Endothelial cell (in vitro differentiated cells): ENCODE results near the gene TBKBP1. TPM values are rescaled to one million over a fixed set of nuclear protein-coding genes. Genes with fewer than 3 reads are reported as not detected.

Source experiments
- DNase-seq: peaks from one replicate; pipeline ENCODE4 v3.0.0; 2021; ENCODE audit warnings: low spot score
- H3K27ac Mint-ChIP-seq: one replicate; pipeline ENCODE4 v1.8.0; 2021; ENCODE audit warnings: mixed read lengths, inconsistent platforms; ENCODE audit not compliant: unreplicated experiment
- H3K27me3 Mint-ChIP-seq: one replicate; pipeline ENCODE4 v1.8.0; 2021; ENCODE audit warnings: mild to moderate bottlenecking, moderate library complexity, mixed read lengths, inconsistent platforms; ENCODE audit not compliant: unreplicated experiment
- H3K36me3 Mint-ChIP-seq: one replicate; pipeline ENCODE4 v1.8.0; 2021; ENCODE audit warnings: mild to moderate bottlenecking, low read depth, mixed read lengths, inconsistent platforms; ENCODE audit not compliant: unreplicated experiment
- H3K4me1 Mint-ChIP-seq: one replicate; pipeline ENCODE4 v1.8.0; 2021; ENCODE audit warnings: mild to moderate bottlenecking, mixed read lengths, inconsistent platforms; ENCODE audit not compliant: unreplicated experiment
- H3K4me3 Mint-ChIP-seq: one replicate; pipeline ENCODE4 v1.8.0; 2021; ENCODE audit warnings: mild to moderate bottlenecking, mixed read lengths, inconsistent platforms; ENCODE audit not compliant: unreplicated experiment
- H3K9me3 Mint-ChIP-seq: one replicate; pipeline ENCODE4 v1.8.0; 2021; ENCODE audit warnings: mixed read lengths, inconsistent platforms; ENCODE audit not compliant: unreplicated experiment
- CTCF ChIP-seq: fragments of 200-600 bp; sonication (generic); IDR thresholded peaks from one replicate; pipeline ENCODE4 v1.5.0; 2021; ENCODE audit warnings: antibody characterized with exemption; ENCODE audit not compliant: unreplicated experiment
- total RNA-seq: library from RNA; stranded (reverse); fragmentation: NEBNext Ultra II Directional; extraction: Animal tissue kit (Norgen Biotek cat#: 25700); gene quantifications from one replicate; pipeline ENCODE4 v1.2.1, GENCODE V29; 2021; ENCODE audit not compliant: unreplicated experiment

Gene TBKBP1
- total RNA-seq, 1 donor from 2014 or later = 31.4 TPM

GRCh38 chr17:47721725-47722124, 27.8 kb downstream of the TBKBP1 start:
- H3K4me1 Mint-ChIP-seq = peaks cover 26% of the 10 kb centered on the region
- no peak for TF ChIP-seq CTCF
- H3K27me3 Mint-ChIP-seq = peaks cover 19% of the 10 kb centered on the region
- no peak for DNase-seq
- peak overlapping the region; percentile 59 for H3K4me3 Mint-ChIP-seq
- H3K9me3 Mint-ChIP-seq = no peaks in the 10 kb centered on the region
- H3K36me3 Mint-ChIP-seq = no peaks in the 10 kb centered on the region
- H3K27ac Mint-ChIP-seq = no peak overlapping the region

- no peak overlapping the region for H3K4me3 Mint-ChIP-seq
- H3K36me3 Mint-ChIP-seq = no peaks in the 10 kb centered on the region
- no peak for DNase-seq
- H3K27me3 Mint-ChIP-seq = peaks cover 14% of the 10 kb centered on the region
- no peak overlapping the region for H3K27ac Mint-ChIP-seq
- TF ChIP-seq CTCF = no peak
- peaks cover 19% of the 10 kb centered on the region for H3K4me1 Mint-ChIP-seq
- H3K9me3 Mint-ChIP-seq = no peaks in the 10 kb centered on the region
Measured at GRCh38 chr17:47724705-47725104, 30.7 kb downstream of the TBKBP1 start.

- Mint-ChIP-seq H3K4me1 (peaks cover 19% of the 10 kb centered on the region), H3K36me3 (no peaks in the 10 kb centered on the region), H3K9me3 (no peaks in the 10 kb centered on the region), H3K4me3 (no peak overlapping the region), H3K27ac (no peak overlapping the region), H3K27me3 (peaks cover 13% of the 10 kb centered on the region)
- DNase-seq = no peak
- TF ChIP-seq CTCF = no peak
Measured at GRCh38 chr17:47725446-47726111, 31.6 kb downstream of the TBKBP1 start.

- Mint-ChIP-seq H3K4me1 (peaks cover 19% of the 10 kb centered on the region), H3K27ac (no peak overlapping the region), H3K9me3 (no peaks in the 10 kb centered on the region), H3K4me3 (peak overlapping the region; percentile 61), H3K36me3 (no peaks in the 10 kb centered on the region), H3K27me3 (peaks cover 16% of the 10 kb centered on the region)
- no peak for DNase-seq
- TF ChIP-seq CTCF = no peak
Measured at GRCh38 chr17:47726796-47727703, 33.1 kb downstream of the TBKBP1 start.

- H3K4me3 Mint-ChIP-seq = no peak overlapping the region
- no peaks in the 10 kb centered on the region for H3K36me3 Mint-ChIP-seq
- no peaks in the 10 kb centered on the region for H3K9me3 Mint-ChIP-seq
- DNase-seq = no peak
- H3K27ac Mint-ChIP-seq = no peak overlapping the region
- peaks cover 26% of the 10 kb centered on the region for H3K4me1 Mint-ChIP-seq
- TF ChIP-seq CTCF = no peak
- peaks cover 19% of the 10 kb centered on the region for H3K27me3 Mint-ChIP-seq
Measured at GRCh38 chr17:47727704-47728036, 33.7 kb downstream of the TBKBP1 start.
